Anterior cingulate cortex (tissue), 58 donors: ENCODE data around the gene WDR90.

ENCODE experiments used
- DNase-seq, 58 donors: peaks; one replicate each; lab custom pipeline; 2025; lab: John Stamatoyannopoulos, UW

The WDR90 gene

DNA sequence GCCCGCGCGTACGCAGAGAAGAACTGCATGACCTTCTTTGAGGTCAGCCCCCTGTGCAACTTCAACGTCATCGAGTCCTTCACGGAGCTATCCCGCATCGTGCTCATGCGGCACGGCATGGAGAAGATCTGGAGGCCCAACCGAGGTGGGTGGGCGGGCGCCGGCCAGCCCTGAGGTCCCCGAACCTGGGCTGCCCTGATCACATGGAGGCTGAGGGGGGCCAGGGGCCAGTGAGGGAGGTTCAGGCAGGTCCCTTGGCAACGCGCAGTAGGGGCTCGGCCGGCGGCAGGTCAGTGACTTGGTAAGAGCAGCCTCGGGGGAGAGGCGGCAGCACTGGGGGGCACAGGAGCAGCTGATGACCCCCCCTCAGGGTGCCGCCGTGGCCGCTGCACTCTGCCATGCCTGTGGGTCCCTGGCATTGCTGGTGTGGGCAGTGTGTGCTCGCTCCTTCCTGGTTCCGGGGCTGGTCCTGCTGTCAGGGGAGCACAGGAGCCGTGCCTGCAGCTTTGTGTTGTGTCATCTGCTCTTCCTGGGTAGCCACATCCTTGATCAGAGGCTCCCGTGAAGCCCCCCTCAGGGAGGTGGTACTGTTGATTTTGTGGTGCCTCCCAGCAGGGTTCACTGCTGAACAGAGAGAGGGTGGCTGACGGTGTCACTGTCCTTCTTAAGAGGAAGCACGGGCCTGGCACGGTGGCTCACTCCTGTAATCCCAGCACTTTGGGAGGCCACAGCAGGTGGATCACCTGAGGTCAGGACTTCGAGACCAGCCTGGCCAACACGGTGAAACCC is 23.0 kb upstream of the WDR90 start:
- no peak for DNase-seq

- peak in 18 of 58 donors; percentile 3 to 58 (median 33) for DNase-seq
These were observed 22.2 kb upstream of the WDR90 start for GRCh38 chr16:626787-627453.

- peak in 1 of 58 donors; percentile 31 for DNase-seq
These were observed 21.5 kb upstream of the WDR90 start for GRCh38 chr16:627454-628239.

- DNase-seq = no peak
These were observed 20.7 kb upstream of the WDR90 start for GRCh38 chr16:628321-629061.

GRCh38 chr16:629185-629832 is 19.9 kb upstream of the WDR90 start:
- peak in 1 of 58 donors; percentile 59 for DNase-seq

GRCh38 chr16:629833-630248 is 19.3 kb upstream of the WDR90 start:
- peak in 1 of 58 donors; percentile 59 for DNase-seq

- DNase-seq = no peak
These were observed 18.8 kb upstream of the WDR90 start for GRCh38 chr16:630249-630814.

DNA sequence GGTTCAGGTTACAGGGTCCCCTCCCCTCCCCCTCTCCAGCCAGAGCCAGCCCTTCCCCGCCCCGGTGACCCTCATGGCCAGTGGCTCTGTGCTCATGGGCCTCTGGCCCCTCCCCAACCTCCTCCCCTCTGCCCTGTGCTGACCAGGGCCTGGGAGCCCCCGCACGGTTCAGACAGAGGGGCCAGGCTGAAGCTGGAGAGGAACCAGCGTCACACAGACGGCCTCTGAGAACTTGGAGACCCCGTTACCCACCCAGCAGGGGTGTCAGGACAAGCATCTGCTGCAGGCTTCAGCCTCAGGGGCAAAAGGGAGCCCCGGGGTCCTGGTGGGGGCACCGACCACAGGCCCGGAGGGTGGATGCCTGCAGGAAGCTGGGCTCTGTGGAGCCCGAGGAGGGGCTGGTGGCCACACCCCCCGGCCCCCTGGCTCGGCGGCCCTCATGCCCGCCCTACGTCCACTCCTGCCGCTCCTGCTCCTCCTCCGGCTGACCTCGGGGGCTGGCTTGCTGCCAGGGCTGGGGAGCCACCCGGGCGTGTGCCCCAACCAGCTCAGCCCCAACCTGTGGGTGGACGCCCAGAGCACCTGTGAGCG is 18.3 kb upstream of the WDR90 start, which contains the start of gene WFIKKN1:
Gene WFIKKN1, plus strand, starts transcription at position 171 of the 591 bp plus-strand sequence. Its CDS starts 269 bp downstream, at position 440.
- DNase-seq = peak in 1 of 58 donors; percentile 41

GRCh38 chr16:631808-632358 is 17.3 kb upstream of the WDR90 start:
- no peak for DNase-seq

- DNase-seq = no peak
These were observed 16.5 kb upstream of the WDR90 start for GRCh38 chr16:632486-633335.

DNA sequence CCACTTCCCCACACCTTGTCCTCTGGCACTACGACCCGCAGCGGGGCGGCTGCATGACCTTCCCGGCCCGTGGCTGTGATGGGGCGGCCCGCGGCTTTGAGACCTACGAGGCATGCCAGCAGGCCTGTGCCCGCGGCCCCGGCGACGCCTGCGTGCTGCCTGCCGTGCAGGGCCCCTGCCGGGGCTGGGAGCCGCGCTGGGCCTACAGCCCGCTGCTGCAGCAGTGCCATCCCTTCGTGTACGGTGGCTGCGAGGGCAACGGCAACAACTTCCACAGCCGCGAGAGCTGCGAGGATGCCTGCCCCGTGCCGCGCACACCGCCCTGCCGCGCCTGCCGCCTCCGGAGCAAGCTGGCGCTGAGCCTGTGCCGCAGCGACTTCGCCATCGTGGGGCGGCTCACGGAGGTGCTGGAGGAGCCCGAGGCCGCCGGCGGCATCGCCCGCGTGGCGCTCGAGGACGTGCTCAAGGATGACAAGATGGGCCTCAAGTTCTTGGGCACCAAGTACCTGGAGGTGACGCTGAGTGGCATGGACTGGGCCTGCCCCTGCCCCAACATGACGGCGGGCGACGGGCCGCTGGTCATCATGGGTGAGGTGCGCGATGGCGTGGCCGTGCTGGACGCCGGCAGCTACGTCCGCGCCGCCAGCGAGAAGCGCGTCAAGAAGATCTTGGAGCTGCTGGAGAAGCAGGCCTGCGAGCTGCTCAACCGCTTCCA is 15.7 kb upstream of the WDR90 start:
- DNase-seq = no peak

DNA sequence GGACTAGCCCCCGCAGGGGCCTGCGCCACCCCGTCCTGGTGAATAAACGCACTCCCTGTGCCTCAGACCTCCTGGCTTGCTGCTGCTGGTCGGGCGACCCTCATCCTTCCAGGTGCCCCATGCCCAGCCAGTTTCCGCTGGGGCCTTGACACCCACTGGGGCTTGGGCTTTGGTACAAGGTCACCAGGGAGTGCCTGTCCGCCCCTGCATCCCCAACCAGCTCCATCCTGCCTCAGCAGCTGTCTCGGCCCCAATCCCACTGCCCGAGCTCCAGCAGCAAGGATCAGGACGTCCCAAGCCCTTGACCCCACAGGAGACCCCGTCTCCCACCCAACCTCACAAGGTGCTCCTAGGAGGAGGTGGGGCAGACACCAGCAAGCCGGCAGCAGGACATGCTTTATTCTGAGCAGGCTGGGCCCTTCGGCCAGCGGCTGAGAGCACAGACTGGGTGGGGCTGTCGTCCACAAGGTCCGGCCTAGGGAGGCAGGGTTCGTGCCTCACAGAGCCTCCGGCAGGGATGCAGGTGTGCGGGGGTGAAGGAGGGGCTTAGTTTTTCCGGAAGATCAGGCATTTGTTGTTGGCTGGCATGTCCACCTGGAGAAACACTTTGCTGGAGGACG is 15.0 kb upstream of the WDR90 start:
- DNase-seq = no peak

GRCh38 chr16:634996-635395 is 14.2 kb upstream of the WDR90 start:
- DNase-seq = no peak

DNA sequence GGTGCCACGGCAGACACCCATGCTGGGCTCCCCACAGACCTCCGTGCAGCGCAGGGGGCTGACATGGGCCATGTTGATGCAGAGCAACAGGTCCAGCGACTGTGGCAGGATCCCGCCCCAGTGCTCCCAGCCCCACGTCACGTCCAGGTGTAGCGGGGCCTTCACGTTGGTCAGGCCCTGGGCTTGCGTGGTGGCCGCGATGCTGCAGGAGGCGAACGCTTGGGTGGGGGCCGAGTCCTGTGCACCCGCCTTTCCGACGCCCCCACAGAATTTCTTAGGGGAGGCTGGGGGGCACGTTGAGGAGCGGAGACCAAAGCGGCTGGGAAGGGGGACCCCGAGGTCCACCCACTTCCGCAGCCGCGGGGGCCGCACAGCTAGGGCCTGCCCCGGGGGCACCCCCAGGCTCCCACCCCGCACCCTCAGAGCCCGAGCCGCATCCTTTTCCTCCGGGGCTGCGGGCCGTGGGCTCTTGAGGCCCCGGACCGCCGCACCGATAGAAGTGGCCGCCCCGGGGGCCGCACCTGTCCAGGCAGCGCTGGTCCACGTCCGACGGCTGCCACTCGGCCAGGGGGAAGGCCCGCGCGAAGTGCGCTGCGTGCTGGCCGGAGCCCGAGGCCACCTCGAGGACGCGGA is 13.5 kb upstream of the WDR90 start:
- DNase-seq = peak in 3 of 58 donors; percentile 11 to 29 (median 27)

GRCh38 chr16:636206-637080 is 12.7 kb upstream of the WDR90 start, which contains the start of gene METTL26:
METTL26 (minus strand) TSS chr16:636305; CDS start chr16:636290, 15 bp downstream.
- peak; percentile 66 to 99 (median 96) for DNase-seq
